Ramos (cell line): ENCODE data around the gene ZNF608.

Source experiments
- in situ Hi-C: fragments of 300-500 bp; cut with MboI; formaldehyde crosslinking; loops from one replicate; pipeline ENCODE4 v1.14.3; 2022; ENCODE audit warnings: low sequenced_read_pairs; ENCODE audit not compliant: unreplicated experiment

The ZNF608 gene

GRCh38 chr5:124755565-124755964 is 9.1 kb upstream of the ZNF608 start:
- in situ Hi-C loops, result no loop called here

GRCh38 chr5:124755041-124755440 is 8.6 kb upstream of the ZNF608 start:
- in situ Hi-C loops, result no loop called here

GRCh38 chr5:124754206-124754927 is 7.9 kb upstream of the ZNF608 start:
- in situ Hi-C loops, result no loop called here

GRCh38 chr5:124752854-124753720 is 6.6 kb upstream of the ZNF608 start:
- in situ Hi-C loops, result no loop called here

GRCh38 chr5:124751031-124751430 is 4.6 kb upstream of the ZNF608 start:
- in situ Hi-C loops, result no loop called here

- in situ Hi-C loops, result loop anchor here (10.0 kb wide), 1 partner anchor 256 kb away; no protein-coding TSS in a partner anchor
Observed at GRCh38 chr5:124748687-124749594, 2.5 kb upstream of the ZNF608 start.

- in situ Hi-C loops, result loop anchor here (10.0 kb wide), 1 partner anchor 257 kb away; no protein-coding TSS in a partner anchor
Observed at GRCh38 chr5:124747791-124748686, 1.6 kb upstream of the ZNF608 start.

GRCh38 chr5:124746916-124747790 is 714 bp upstream of the ZNF608 start:
- in situ Hi-C loops, result loop anchor here (10.0 kb wide), 1 partner anchor 258 kb away; no protein-coding TSS in a partner anchor

- in situ Hi-C loops, result loop anchor here (10.0 kb wide), 1 partner anchor 260 kb away; no protein-coding TSS in a partner anchor
Observed at GRCh38 chr5:124745007-124745927, 1.2 kb downstream of the ZNF608 start.

GRCh38 chr5:124744170-124744971 is 2.1 kb downstream of the ZNF608 start:
- in situ Hi-C loops, result loop anchor here (10.0 kb wide), 1 partner anchor 260 kb away; no protein-coding TSS in a partner anchor

- in situ Hi-C loops, result loop anchor here (10.0 kb wide), 1 partner anchor 261 kb away; no protein-coding TSS in a partner anchor
Observed at GRCh38 chr5:124743602-124744169, 2.8 kb downstream of the ZNF608 start.

GRCh38 chr5:124742983-124743601 is 3.3 kb downstream of the ZNF608 start:
- in situ Hi-C loops, result loop anchor here (10.0 kb wide), 1 partner anchor 262 kb away; no protein-coding TSS in a partner anchor

- in situ Hi-C loops, result loop anchor here (10.0 kb wide), 1 partner anchor 262 kb away; no protein-coding TSS in a partner anchor
Observed at GRCh38 chr5:124742521-124742920, 3.9 kb downstream of the ZNF608 start.

- in situ Hi-C loops, result loop anchor here (10.0 kb wide), 1 partner anchor 263 kb away; no protein-coding TSS in a partner anchor
Observed at GRCh38 chr5:124741711-124742496, 4.5 kb downstream of the ZNF608 start.
